HUES64 (cell line): ENCODE results near the gene OAS2. TPM values are rescaled to one million over a fixed set of nuclear protein-coding genes. Genes with fewer than 3 reads are reported as not detected.

ENCODE experiments used
- H3K27ac ChIP-seq: 2 replicates; pipeline ENCODE4 v1.7.0; 2013; ENCODE audit warnings: low read depth, low read length, inconsistent platforms
- H3K27me3 ChIP-seq: 2 replicates; pipeline ENCODE4 v1.6.1; 2013; ENCODE audit warnings: mild to moderate bottlenecking, low read length; ENCODE audit not compliant: insufficient read depth
- H3K36me3 ChIP-seq: 2 replicates; pipeline ENCODE4 v1.6.1; 2013; ENCODE audit warnings: mild to moderate bottlenecking, low read length; ENCODE audit not compliant: insufficient read depth
- H3K4me1 ChIP-seq: 2 replicates; pipeline ENCODE4 v1.6.1; 2013; ENCODE audit warnings: mild to moderate bottlenecking, low read length, moderate library complexity; ENCODE audit not compliant: insufficient read depth
- H3K4me3 ChIP-seq: 2 replicates; pipeline ENCODE4 v1.5.1; 2013; ENCODE audit warnings: mild to moderate bottlenecking, low read length, moderate library complexity
- H3K9ac ChIP-seq: 2 replicates; pipeline ENCODE4 v1.6.1; 2013; ENCODE audit warnings: mild to moderate bottlenecking, low read depth, low read length
- H3K9me3 ChIP-seq: 2 replicates; pipeline ENCODE4 v1.6.1; 2013; ENCODE audit warnings: low read depth, low read length; ENCODE audit not compliant: insufficient read depth
- WGBS: fragments of 150-250, 120-280 bp; methylation state at CpG from one replicate; pipeline ENCODE4 v1.1.7; 2013; ENCODE audit warnings: missing lambda C conversion rate; 5-methylcytosine and 5-hydroxymethylcytosine counted together
- polyA plus RNA-seq, 2 experiments: library from polyadenylated mRNA; stranded (reverse); fragments of 50-300 nt; gene quantifications; one replicate each; pipeline ENCODE4 v1.2.3, GENCODE V29; 2013

Gene OAS2, protein sequence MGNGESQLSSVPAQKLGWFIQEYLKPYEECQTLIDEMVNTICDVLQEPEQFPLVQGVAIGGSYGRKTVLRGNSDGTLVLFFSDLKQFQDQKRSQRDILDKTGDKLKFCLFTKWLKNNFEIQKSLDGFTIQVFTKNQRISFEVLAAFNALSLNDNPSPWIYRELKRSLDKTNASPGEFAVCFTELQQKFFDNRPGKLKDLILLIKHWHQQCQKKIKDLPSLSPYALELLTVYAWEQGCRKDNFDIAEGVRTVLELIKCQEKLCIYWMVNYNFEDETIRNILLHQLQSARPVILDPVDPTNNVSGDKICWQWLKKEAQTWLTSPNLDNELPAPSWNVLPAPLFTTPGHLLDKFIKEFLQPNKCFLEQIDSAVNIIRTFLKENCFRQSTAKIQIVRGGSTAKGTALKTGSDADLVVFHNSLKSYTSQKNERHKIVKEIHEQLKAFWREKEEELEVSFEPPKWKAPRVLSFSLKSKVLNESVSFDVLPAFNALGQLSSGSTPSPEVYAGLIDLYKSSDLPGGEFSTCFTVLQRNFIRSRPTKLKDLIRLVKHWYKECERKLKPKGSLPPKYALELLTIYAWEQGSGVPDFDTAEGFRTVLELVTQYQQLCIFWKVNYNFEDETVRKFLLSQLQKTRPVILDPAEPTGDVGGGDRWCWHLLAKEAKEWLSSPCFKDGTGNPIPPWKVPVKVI
- not detected for polyA plus RNA-seq (2013, experiment 1 of 2)
- polyA plus RNA-seq (2013, experiment 2 of 2) = not detected

DNA sequence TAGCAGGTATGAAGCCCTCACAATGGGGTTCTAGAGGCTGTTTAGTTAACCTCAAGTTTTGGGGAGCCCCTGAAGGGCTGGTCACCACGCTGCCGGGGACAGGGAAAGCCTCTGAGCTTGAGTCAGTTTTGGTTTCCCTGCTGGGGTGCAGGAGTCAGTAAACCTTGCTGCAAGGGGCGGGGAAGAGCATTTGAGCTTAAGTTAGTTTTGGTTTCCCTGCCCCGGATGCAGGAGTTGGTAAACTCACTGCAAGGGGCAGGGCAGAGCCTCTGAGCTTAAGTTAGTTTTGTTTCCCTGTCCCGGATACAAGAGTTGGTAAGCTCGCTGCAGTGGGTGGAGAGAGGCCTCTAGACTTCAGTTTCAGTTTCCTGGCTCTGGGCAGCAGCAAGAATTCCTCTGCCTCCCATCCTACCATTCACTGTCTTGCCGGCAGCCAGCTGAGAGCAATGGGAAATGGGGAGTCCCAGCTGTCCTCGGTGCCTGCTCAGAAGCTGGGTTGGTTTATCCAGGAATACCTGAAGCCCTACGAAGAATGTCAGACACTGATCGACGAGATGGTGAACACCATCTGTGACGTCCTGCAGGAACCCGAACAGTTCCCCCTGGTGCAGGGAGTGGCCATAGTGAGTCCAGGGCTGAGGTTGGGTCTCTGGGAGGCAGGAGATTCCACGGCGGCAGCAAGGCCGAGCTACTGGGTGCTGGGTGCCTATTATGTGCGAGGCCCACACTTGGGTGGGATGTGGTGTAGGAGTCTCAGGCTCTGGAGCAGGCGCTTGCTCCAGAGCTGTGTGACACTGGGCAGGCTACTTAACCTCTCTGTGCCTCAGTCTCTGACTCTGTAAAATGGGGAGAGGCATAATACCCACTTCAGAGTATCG, at the start of gene OAS2:
Gene OAS2 (plus strand): TSS at position 357 of the 878 bp plus-strand sequence. CDS start 90 bp downstream, at position 447.
- H3K4me1 ChIP-seq = no peaks in the 10 kb centered on the region
- no peaks in the 10 kb centered on the region for H3K9me3 ChIP-seq
- H3K27ac ChIP-seq = no peak within 1 kb of the TSS
- 81% methylated on average over 19 of the region's 19 CpGs for WGBS
- no peaks in the 10 kb centered on the region for H3K36me3 ChIP-seq
- no peak within 1 kb of the TSS for H3K4me3 ChIP-seq
- no peak within 1 kb of the TSS for H3K9ac ChIP-seq
- no peaks in the 10 kb centered on the region for H3K27me3 ChIP-seq

DNA sequence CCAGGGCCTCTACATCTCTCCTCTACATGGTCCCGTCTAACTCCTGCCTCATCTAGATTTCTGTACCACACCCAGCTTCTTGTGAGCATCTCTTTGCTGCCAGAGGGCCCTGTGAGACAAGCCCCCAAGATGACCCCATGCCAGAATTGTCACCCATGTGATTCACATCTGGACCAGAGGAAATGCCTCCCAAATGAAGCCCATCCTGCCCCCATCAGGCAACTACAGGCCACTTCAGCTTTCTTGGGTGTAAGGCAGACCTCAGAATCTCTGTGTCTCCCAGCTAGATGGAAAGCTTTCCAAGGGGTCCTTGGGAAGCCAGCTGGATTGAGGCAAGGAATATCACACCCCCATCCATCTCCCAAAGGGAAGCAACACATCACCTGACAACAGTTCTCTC, 49.3 kb upstream of the OAS2 start:
- Histone ChIP-seq H3K36me3 (no peaks in the 10 kb centered on the region), H3K4me3 (no peak overlapping the region), H3K9me3 (peaks cover 6% of the 10 kb centered on the region; the same call in 1 of the 2 replicates), H3K9ac (no peak overlapping the region), H3K4me1 (no peaks in the 10 kb centered on the region; the same call in 1 of the 2 replicates), H3K27me3 (no peaks in the 10 kb centered on the region), H3K27ac (no peak overlapping the region)
- WGBS = 95% methylated on average over 1 of the region's 1 CpG

DNA sequence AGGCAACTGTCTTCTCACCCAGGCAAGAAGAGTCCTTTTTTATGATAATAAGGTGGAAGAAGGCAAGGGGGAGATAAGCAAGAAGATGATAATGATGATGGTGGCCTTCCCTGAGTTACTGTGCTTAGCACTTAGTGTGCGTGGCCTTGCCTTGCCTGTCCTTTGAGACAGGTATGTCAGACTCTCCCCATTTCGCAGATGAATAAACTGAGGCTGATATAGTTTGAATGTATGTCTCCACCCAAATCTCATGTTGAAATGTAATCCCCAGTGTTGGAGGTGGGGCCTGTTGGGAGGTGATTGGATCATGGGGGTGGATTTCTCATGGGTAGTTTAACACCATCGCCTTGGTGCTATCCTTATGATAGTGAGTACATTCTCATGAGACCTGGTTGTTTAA, 48.6 kb upstream of the OAS2 start:
- Histone ChIP-seq H3K27ac (no peak overlapping the region), H3K27me3 (no peaks in the 10 kb centered on the region), H3K36me3 (no peaks in the 10 kb centered on the region), H3K9me3 (peaks cover 6% of the 10 kb centered on the region; the same call in 1 of the 2 replicates), H3K4me1 (no peaks in the 10 kb centered on the region; the same call in 1 of the 2 replicates), H3K4me3 (no peak overlapping the region), H3K9ac (no peak overlapping the region)
- WGBS = 85% methylated on average over 3 of the region's 3 CpGs

DNA sequence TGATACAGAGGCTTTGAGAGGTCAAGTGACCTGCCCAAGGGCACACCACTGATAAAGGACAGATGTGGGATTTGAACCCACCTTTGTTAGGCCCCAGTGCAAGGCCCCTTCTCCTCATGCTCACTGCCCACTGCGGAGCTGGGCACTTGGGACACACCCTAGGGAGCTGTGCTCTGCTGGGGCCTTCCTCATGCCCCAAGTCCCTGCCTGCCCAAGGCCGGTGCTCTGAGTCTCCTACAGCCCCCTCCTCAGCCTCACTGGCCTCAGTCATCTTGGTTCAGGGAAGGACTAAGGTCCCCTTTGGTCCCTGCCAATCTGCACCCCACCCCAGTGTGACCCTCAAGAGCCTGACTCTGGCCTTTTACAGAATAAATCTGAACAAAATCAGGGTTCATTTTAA, 48.0 kb upstream of the OAS2 start:
- 95% methylated on average over 2 of the region's 2 CpGs for WGBS
- Histone ChIP-seq H3K9me3 (peaks cover 6% of the 10 kb centered on the region; the same call in 1 of the 2 replicates), H3K36me3 (no peaks in the 10 kb centered on the region), H3K27me3 (no peaks in the 10 kb centered on the region), H3K4me3 (no peak overlapping the region), H3K9ac (no peak overlapping the region), H3K27ac (no peak overlapping the region), H3K4me1 (no peaks in the 10 kb centered on the region; the same call in 1 of the 2 replicates)

DNA sequence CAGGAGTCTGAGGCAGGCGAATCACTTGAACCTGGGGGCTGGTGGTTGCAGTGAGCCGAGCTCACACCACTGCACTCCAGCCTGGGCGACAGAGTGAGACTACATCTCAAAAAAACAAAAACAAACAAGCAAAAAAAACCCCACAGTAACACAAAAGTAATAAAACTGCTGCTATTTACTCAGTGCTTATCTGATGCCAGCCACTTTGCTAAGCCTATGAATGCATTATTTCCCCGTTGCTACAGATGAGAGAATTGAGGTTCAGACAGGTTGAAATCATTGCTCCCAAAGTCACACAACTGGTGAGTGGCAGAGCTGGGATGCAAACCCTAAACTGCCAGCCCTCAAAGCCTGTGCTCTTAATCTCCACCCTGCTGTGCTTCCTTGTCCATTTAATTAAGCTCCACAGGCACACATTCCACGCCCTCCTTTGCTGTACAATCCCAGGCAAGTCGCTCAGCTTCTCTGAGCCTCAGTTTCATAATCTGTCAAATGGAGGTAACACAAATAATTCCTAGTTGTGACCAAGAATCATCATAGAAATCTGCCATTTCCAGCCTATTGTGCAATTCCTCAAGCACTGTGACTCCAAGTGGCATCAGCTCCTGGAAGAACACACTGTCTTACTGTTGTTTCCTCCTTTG, 45.7 kb upstream of the OAS2 start:
- Histone ChIP-seq H3K27me3 (peaks cover 5% of the 10 kb centered on the region), H3K9me3 (peaks cover 2% of the 10 kb centered on the region; the same call in 1 of the 2 replicates), H3K27ac (no peak overlapping the region), H3K9ac (no peak overlapping the region), H3K4me1 (no peaks in the 10 kb centered on the region; the same call in 1 of the 2 replicates), H3K36me3 (no peaks in the 10 kb centered on the region), H3K4me3 (no peak overlapping the region)
- WGBS = 55% methylated on average over 6 of the region's 6 CpGs

DNA sequence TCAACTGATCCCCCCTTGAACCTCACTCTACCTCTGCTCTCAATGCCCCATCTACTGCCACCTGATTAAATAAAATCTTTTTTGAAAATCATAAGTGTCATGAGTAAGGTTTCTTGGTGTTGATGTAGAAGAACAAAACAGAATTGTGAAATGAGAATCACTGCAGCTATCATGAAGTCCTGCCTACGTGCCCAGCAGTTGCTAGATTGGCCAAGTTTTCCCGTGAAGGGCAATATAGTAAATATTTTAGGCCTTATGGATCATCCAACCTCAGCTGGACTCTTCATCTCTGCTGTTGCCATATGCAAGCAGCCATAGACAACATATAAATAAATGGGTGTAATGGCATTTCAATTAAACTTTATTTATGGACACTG, 45.2 kb upstream of the OAS2 start:
- H3K27ac ChIP-seq = no peak overlapping the region

DNA sequence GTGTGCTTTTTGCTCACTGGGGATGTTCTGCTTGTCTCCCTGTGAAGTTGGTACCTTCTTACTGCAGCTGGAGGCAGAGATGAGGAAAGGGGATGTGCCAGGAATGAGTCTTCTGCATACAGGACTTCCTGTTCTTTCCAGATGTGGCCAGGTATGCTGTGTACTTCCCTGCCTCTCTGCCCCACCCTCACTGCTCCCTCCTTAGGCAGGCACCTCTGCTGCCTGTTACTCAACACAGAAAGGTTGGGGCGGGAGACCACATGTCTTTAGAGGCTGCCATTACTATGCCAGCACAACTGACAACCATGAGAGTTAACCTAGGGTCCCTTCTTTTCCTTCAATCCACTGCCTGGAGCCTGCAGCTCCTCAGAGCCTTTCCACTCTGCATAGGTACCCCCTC, 42.1 kb upstream of the OAS2 start:
- WGBS = 80% methylated on average over 1 of the region's 1 CpG
- Histone ChIP-seq H3K27me3 (peaks cover 29% of the 10 kb centered on the region), H3K27ac (no peak overlapping the region), H3K9ac (no peak overlapping the region), H3K9me3 (no peaks in the 10 kb centered on the region), H3K4me1 (no peaks in the 10 kb centered on the region; the same call in 1 of the 2 replicates), H3K36me3 (no peaks in the 10 kb centered on the region), H3K4me3 (no peak overlapping the region)

More for the DNA sequence above, 45.2 kb upstream of the OAS2 start:
- Histone ChIP-seq H3K36me3 (no peaks in the 10 kb centered on the region), H3K9ac (no peak overlapping the region), H3K4me1 (no peaks in the 10 kb centered on the region; the same call in 1 of the 2 replicates), H3K27me3 (peaks cover 10% of the 10 kb centered on the region), H3K4me3 (no peak overlapping the region), H3K9me3 (no peaks in the 10 kb centered on the region)
- WGBS = 98% methylated on average over 2 of the region's 2 CpGs

DNA sequence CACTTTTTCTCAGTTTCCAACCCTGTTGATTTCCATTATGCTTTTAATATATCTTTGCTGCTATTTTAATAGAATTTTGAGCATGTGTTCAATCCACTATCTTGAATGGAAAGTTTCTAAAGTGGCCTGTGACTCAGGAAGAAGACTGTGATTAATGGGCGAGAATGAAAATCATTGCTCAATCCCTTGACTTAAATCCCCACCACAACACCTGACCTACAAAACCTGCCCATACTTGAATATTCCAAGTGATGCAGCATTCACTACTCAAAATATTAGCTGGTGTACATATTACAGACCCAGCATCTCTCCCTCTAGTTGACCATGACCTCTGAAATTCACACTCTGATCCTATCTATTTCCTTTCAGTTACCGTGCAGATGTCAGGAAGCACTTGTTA, 41.4 kb upstream of the OAS2 start:
- no peaks in the 10 kb centered on the region for H3K9me3 ChIP-seq
- H3K4me3 ChIP-seq = no peak overlapping the region
- H3K4me1 ChIP-seq = no peaks in the 10 kb centered on the region; the same call in 1 of the 2 replicates
- H3K36me3 ChIP-seq = no peaks in the 10 kb centered on the region
- H3K27me3 ChIP-seq = peaks cover 29% of the 10 kb centered on the region
- no peak overlapping the region for H3K9ac ChIP-seq
- 97% methylated on average over 2 of the region's 2 CpGs for WGBS
- H3K27ac ChIP-seq = no peak overlapping the region

DNA sequence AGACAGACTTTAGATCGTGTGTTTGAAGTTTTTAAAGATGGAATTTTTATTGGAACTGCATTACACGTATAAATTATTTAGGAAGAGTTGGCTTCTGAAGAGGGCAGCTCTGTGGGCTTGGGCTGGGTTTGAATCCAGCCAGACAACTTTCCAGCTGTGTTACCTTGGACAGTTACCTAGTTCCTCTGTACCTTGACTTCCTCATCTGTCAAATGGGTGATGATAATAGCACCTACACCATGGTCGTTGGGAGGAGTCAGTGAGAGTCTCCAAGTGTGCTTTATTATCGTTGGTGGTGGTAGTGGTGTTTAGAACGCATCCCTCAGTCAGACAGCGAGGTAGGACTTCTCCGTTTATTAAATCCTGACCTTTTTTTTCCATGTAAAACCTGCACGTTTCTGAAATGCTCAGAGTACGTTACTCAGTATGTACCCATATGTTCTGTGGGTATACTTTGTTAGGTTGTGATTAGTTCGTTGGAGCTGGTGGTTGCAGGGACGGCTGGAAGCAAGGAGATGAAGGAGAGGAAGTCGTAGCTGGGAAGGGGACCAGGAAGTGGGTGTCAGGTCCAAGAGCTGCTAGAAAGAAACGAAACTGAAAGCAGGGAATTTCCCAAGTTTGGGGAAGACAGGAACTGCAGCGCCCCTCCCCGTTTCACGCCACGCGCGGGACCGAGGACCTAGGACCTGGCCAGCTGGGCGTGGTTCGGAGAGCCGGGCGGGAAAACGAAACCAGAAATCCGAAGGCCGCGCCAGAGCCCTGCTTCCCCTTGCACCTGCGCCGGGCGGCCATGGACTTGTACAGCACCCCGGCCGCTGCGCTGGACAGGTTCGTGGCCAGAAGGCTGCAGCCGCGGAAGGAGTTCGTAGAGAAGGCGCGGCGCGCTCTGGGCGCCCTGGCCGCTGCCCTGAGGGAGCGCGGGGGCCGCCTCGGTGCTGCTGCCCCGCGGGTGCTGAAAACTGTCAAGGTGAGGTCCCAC, 40.3 kb upstream of the OAS2 start, which contains the start of gene OAS3:
Gene OAS3 (plus strand): TSS at position 734 of the 979 bp plus-strand sequence. CDS start 57 bp downstream, at position 791.
- Histone ChIP-seq H3K9ac (peak within 1 kb of the TSS; percentile 38; the same call in 1 of the 2 replicates), H3K27ac (no peak within 1 kb of the TSS)
- 19% methylated on average over 50 of the region's 50 CpGs for WGBS

More for the DNA sequence above, 40.3 kb upstream of the OAS2 start, which contains the start of gene OAS3:
- no peaks in the 10 kb centered on the region for H3K4me1 ChIP-seq
- no peaks in the 10 kb centered on the region for H3K36me3 ChIP-seq
- H3K4me3 ChIP-seq = peak within 1 kb of the TSS; percentile 55
- H3K9me3 ChIP-seq = no peaks in the 10 kb centered on the region
- H3K27me3 ChIP-seq = peaks cover 29% of the 10 kb centered on the region
